NOMO-1 treated with dmso at 0.1 percent for 144 hours (cell line): ENCODE data around the gene ADAMTSL2.
"Not testable (repeated sequence)": the region's sequence is repeated elsewhere in the genome, so short reads cannot be mapped to it uniquely, and the experiment has no call there.

ENCODE experiments used
- DNase-seq: peaks from one replicate; lab custom pipeline; 2025; ENCODE audit not compliant: unreplicated experiment; lab: John Stamatoyannopoulos, UW

Gene ADAMTSL2

GRCh38 chr9:133554729-133555128 lies 20.2 kb downstream of the ADAMTSL2 start:
- no peak for DNase-seq

GRCh38 chr9:133556354-133556753 lies 21.9 kb downstream of the ADAMTSL2 start:
- no peak for DNase-seq

- DNase-seq = no peak
These were observed 23.1 kb downstream of the ADAMTSL2 start for GRCh38 chr9:133557581-133557980.

GRCh38 chr9:133558191-133559126 lies 24.0 kb downstream of the ADAMTSL2 start:
- no peak for DNase-seq

GRCh38 chr9:133560311-133560710 lies 25.8 kb downstream of the ADAMTSL2 start:
- DNase-seq = no peak

GRCh38 chr9:133560944-133561343 lies 26.4 kb downstream of the ADAMTSL2 start:
- DNase-seq = no peak

GRCh38 chr9:133561976-133562554 lies 27.6 kb downstream of the ADAMTSL2 start:
- DNase-seq = no peak

GRCh38 chr9:133562611-133563290 lies 28.2 kb downstream of the ADAMTSL2 start:
- DNase-seq = no peak

- DNase-seq = no peak
These were observed 28.8 kb downstream of the ADAMTSL2 start for GRCh38 chr9:133563291-133563796.

GRCh38 chr9:133563814-133564213 lies 29.3 kb downstream of the ADAMTSL2 start:
- DNase-seq = not testable (repeated sequence)

- DNase-seq = no peak
These were observed 30.1 kb downstream of the ADAMTSL2 start for GRCh38 chr9:133564451-133565116.

GRCh38 chr9:133566382-133566781 lies 31.9 kb downstream of the ADAMTSL2 start:
- DNase-seq = no peak

GRCh38 chr9:133566817-133567216 lies 32.3 kb downstream of the ADAMTSL2 start:
- no peak for DNase-seq

- no peak for DNase-seq
These were observed 33.7 kb downstream of the ADAMTSL2 start for GRCh38 chr9:133568186-133568585.

GRCh38 chr9:133569121-133569785 lies 34.7 kb downstream of the ADAMTSL2 start:
- DNase-seq = no peak

GRCh38 chr9:133569891-133570690 lies 35.6 kb downstream of the ADAMTSL2 start:
- no peak for DNase-seq

GRCh38 chr9:133570691-133571080 lies 36.2 kb downstream of the ADAMTSL2 start:
- DNase-seq = no peak

- DNase-seq = no peak
These were observed 36.9 kb downstream of the ADAMTSL2 start for GRCh38 chr9:133571391-133571890.

GRCh38 chr9:133571896-133572595 lies 37.5 kb downstream of the ADAMTSL2 start:
- DNase-seq = no peak
